Left ventricle myocardium inferior (tissue), 1 donor: ENCODE data around the gene ALG5. TPM values are rescaled to one million over a fixed set of nuclear protein-coding genes. Genes with fewer than 3 reads are reported as not detected.

ENCODE experiments used
- DNase-seq: peaks from one replicate; pipeline ENCODE4 v3.0.0-alpha.2; 2020
- H3K27ac ChIP-seq: fragments of 200-600 bp; replicated peaks from 2 replicates; pipeline ENCODE4 v1.8.0; 2021
- H3K27me3 ChIP-seq: fragments of 200-600 bp; 2 replicates; pipeline ENCODE4 v1.8.0; 2021; ENCODE audit warnings: low read depth
- H3K36me3 ChIP-seq: fragments of 200-600 bp; 2 replicates; pipeline ENCODE4 v1.8.0; 2021
- H3K4me1 ChIP-seq: fragments of 200-600 bp; 2 replicates; pipeline ENCODE4 v1.8.0; 2021
- H3K4me3 ChIP-seq: fragments of 200-600 bp; 2 replicates; pipeline ENCODE4 v1.8.0; 2021; ENCODE audit warnings: mild to moderate bottlenecking, moderate library complexity
- H3K9me3 ChIP-seq: fragments of 200-600 bp; replicated peaks from 2 replicates; pipeline ENCODE4 v1.8.0; 2021
- CTCF ChIP-seq: fragments of 200-600 bp; IDR thresholded peaks from 2 replicates; pipeline ENCODE4 v1.8.0; 2021; ENCODE audit warnings: antibody characterized with exemption, mild to moderate bottlenecking, borderline replicate concordance
- intact Hi-C: fragments of 100-400 bp; cut with micrococcal nuclease; formaldehyde crosslinking; loops from one replicate; pipeline ENCODE4 v1.11.0; 2022
- long read RNA-seq: library from polyadenylated mRNA; unstranded; transcript quantifications from one replicate; pipeline ENCODE4 v2.0.0, GENCODE V29; 2021
- total RNA-seq: library from RNA; stranded (reverse); fragmentation: NEBNext Ultra II Directional; extraction: Animal tissue kit (Norgen Biotek cat#: 25700); gene quantifications from one replicate; pipeline ENCODE4 v1.2.1, GENCODE V29; 2021
- donor health status: DM: no; HTN: yes; CAD: no; lungs with severe emphysema.

The ALG5 gene
- 9.1 TPM for total RNA-seq
- long read RNA-seq, transcript ALG5-201 (10 exons, 1,154 nt), result major isoform, 10 of 15 reads
- long read RNA-seq, partial matches to known transcripts, result 0 of 15 reads
- long read RNA-seq, other reads (novel, unspliced or antisense), result 4 of 15 reads

DNA sequence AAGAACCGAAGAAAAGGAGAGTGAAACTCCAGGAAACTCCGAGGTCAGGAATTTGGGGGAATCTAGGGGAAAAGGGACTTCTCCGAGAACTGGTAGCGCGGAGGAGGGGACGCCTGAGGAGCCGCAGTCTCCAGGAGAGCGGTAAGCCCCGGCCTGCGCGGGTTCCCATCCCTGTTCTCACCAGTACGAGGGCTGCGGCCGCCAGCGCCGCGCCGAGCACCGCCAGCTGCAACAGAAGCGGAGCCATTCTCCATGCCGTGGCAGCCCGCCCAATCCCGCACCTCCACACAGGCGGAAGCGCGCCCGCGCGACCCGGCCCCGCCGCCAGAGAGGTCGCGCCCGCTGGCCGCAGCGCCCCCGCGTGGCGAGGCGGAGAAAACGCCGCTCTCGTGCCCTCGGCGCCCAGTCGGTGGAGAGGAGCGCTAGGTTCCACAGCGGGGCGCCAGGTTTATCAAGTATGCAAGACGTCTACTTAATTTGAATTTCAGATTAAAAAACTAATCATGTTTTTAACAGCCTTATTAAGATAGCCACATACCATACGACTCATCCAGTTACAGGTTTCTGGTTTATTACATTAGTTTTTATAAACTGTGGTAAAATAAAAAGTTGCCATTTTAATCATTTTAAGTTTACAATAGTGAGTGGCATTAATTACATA, at the start of gene ALG5:
TSS of gene ALG5 (minus strand) at position 287 of the 661 bp plus-strand sequence. CDS start at position 247, 40 bp downstream.
- intact Hi-C loops, result no loop called here
- H3K9me3 ChIP-seq, result no peaks in the 10 kb centered on the region
- TF ChIP-seq CTCF, result peak; percentile 99

DNA sequence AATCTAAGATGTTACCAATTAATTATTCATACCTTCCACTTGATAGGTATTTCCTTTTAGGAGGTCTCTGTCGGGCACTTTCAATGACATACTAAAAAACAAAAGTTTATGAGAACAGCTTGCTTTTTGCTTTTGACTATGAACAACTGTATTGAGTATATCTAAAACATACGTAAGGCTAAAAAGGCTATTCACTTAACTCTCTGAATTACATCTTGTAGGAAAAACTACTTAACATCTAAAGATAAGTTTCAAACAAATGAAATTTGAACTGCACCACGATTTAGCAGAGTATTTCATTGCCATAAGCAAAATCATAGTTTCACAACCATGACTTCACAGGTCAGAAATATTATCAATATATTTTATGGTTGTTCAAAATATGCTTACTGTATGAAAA, 48.7 kb upstream of the ALG5 start:
- no peak overlapping the region for H3K27ac ChIP-seq
- peaks cover 21% of the 10 kb centered on the region for H3K4me1 ChIP-seq
- DNase-seq, result no peak
- H3K27me3 ChIP-seq, result no peaks in the 10 kb centered on the region
- H3K36me3 ChIP-seq, result peaks cover 35% of the 10 kb centered on the region
- TF ChIP-seq CTCF, result no peak
- intact Hi-C loops, result no loop called here
- peaks cover 3% of the 10 kb centered on the region for H3K9me3 ChIP-seq
- H3K4me3 ChIP-seq, result no peak overlapping the region

More for the DNA sequence above, at the start of gene ALG5:
- DNase-seq, result peak; percentile 91
- Histone ChIP-seq H3K27me3 (no peaks in the 10 kb centered on the region), H3K36me3 (peaks cover 22% of the 10 kb centered on the region), H3K27ac (peak within 1 kb of the TSS; percentile 91), H3K4me3 (peak within 1 kb of the TSS; percentile 87), H3K4me1 (peaks cover 41% of the 10 kb centered on the region)

- Histone ChIP-seq H3K27ac (no peak overlapping the region), H3K9me3 (no peaks in the 10 kb centered on the region), H3K27me3 (no peaks in the 10 kb centered on the region), H3K36me3 (peaks cover 43% of the 10 kb centered on the region), H3K4me1 (peaks cover 21% of the 10 kb centered on the region), H3K4me3 (no peak overlapping the region)
- intact Hi-C loops, result no loop called here
- TF ChIP-seq CTCF, result no peak
- no peak for DNase-seq
Observed at GRCh38 chr13:37047032-37047431, 47.9 kb upstream of the ALG5 start.

GRCh38 chr13:37046062-37046461, 46.9 kb upstream of the ALG5 start:
- H3K36me3 ChIP-seq, result peaks cover 53% of the 10 kb centered on the region
- no peak overlapping the region for H3K4me3 ChIP-seq
- no peak for TF ChIP-seq CTCF
- H3K27me3 ChIP-seq, result no peaks in the 10 kb centered on the region
- DNase-seq, result no peak
- peaks cover 17% of the 10 kb centered on the region for H3K4me1 ChIP-seq
- H3K9me3 ChIP-seq, result no peaks in the 10 kb centered on the region
- intact Hi-C loops, result no loop called here
- no peak overlapping the region for H3K27ac ChIP-seq

DNA sequence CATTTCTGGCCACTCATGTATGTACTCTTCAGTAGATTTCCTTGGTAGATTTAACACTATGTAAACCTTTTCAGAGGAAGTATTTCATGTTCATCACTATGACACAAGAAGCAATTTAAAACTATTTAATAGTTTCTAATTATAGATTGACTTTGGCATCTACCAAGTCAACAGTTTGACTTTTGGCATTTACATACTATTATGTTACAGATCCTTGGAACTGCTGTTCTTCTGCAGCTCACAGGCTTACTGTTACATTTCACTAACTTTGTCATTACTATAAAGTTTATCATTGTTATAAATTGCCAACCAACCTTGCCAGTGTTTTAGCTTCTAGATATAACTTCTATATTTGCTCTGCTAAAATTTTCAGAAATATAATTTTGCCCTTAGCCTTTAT, 41.6 kb upstream of the ALG5 start:
- intact Hi-C loops, result no loop called here
- Histone ChIP-seq H3K27ac (no peak overlapping the region), H3K27me3 (no peaks in the 10 kb centered on the region), H3K9me3 (no peaks in the 10 kb centered on the region), H3K36me3 (peaks cover 76% of the 10 kb centered on the region), H3K4me3 (no peak overlapping the region), H3K4me1 (peaks cover 18% of the 10 kb centered on the region)
- TF ChIP-seq CTCF, result no peak
- DNase-seq, result no peak
